HCT116 (cell line): Measurements from ENCODE around the gene NTHL1.

Experiments
- ATF3 ChIP-seq: IDR thresholded peaks from 2 replicates; pipeline ENCODE4 v1.6.1; 2012
- CTCF ChIP-seq, 3 experiments: fragments of 200-600 bp in 1 of 3; sonication (generic) in 1 of 3; IDR thresholded peaks in 2 of 3; conservative IDR thresholded peaks in 1 of 3; 2 replicates each; pipeline ENCODE4 v1.5.1; 2012 to 2017; ENCODE audit warnings: low read depth in 2 of 3, low read length in 2 of 3, antibody characterized with exemption in 1 of 3, borderline replicate concordance in 1 of 3, control low read depth in 1 of 3, mild to moderate bottlenecking in 1 of 3, mixed read lengths in 1 of 3, mixed run types in 1 of 3, moderate library complexity in 1 of 3; ENCODE audit not compliant: insufficient read depth in 1 of 3
- POLR2AphosphoS5 ChIP-seq: IDR thresholded peaks from 2 replicates; pipeline ENCODE4 v1.6.1; 2011; ENCODE audit warnings: mild to moderate bottlenecking, low read depth, low read length, moderate library complexity

GRCh38 chr16:2081201-2082084 lies 33.8 kb upstream of the NTHL1 start:
- TF ChIP-seq CTCF (IDR thresholded peaks at IDR 0.05 in 2 of 3, conservative IDR thresholded peaks at IDR 0.05 in 1 of 3; ENCODE audit: borderline replicate concordance in 1 of 3, insufficient read depth in 1 of 3, low read depth in 2 of 3, low read length in 2 of 3) = no peak
- TF ChIP-seq POLR2AphosphoS5 = no peak
- no peak for TF ChIP-seq ATF3
